GM23338 (cell line): ENCODE measurements around the gene SEMG1. TPM values are rescaled to one million over a fixed set of nuclear protein-coding genes. Genes with fewer than 3 reads are reported as not detected.

ENCODE experiments used
- ATAC-seq: fragments of 200-7000 bp; cut with Tn5 transposase; 3 replicates; pipeline ENCODE4 v1.9.1; 2020
- DNase-seq: peaks from one replicate; pipeline ENCODE4 v3.0.0-alpha.2; 2015; ENCODE audit warnings: low spot score
- H2AFZ ChIP-seq: fragments of 200-600 bp; sonication (generic); 2 replicates; pipeline ENCODE4 v1.8.0; 2016; ENCODE audit warnings: antibody characterized with exemption, mild to moderate bottlenecking, moderate library complexity
- H3F3A ChIP-seq: fragments of 200-600 bp; sonication (generic); replicated peaks from 2 replicates; pipeline ENCODE4 v1.8.0; 2017; ENCODE audit warnings: antibody characterized with exemption, mixed run types, low read depth
- H3K27ac ChIP-seq: fragments of 200-600 bp; sonication (generic); 2 replicates; pipeline ENCODE4 v1.6.1; 2016; ENCODE audit warnings: low read depth
- H3K27me3 ChIP-seq: fragments of 200-600 bp; sonication (generic); 2 replicates; pipeline ENCODE4 v1.8.0; 2016; ENCODE audit warnings: mild to moderate bottlenecking, mixed run types, moderate library complexity; ENCODE audit not compliant: insufficient read depth
- H3K36me3 ChIP-seq: fragments of 200-600 bp; sonication (generic); 2 replicates; pipeline ENCODE4 v1.8.0; 2016; ENCODE audit warnings: mild to moderate bottlenecking; ENCODE audit not compliant: insufficient read depth
- H3K4me1 ChIP-seq: fragments of 200-600 bp; sonication (generic); 2 replicates; pipeline ENCODE4 v1.8.0; 2016; ENCODE audit warnings: mild to moderate bottlenecking, moderate library complexity; ENCODE audit not compliant: insufficient read depth
- H3K4me2 ChIP-seq: fragments of 200-600 bp; sonication (generic); 2 replicates; pipeline ENCODE4 v1.7.1; 2017; ENCODE audit warnings: mixed run types
- H3K4me3 ChIP-seq: fragments of 200-600 bp; sonication (generic); 2 replicates; pipeline ENCODE4 v1.6.1; 2016; ENCODE audit warnings: mixed run types
- H3K79me2 ChIP-seq: fragments of 200-600 bp; sonication (generic); replicated peaks from 2 replicates; pipeline ENCODE4 v1.8.0; 2017; ENCODE audit warnings: mild to moderate bottlenecking; ENCODE audit not compliant: insufficient read depth
- H3K9me2 ChIP-seq: fragments of 200-600 bp; sonication (generic); 2 replicates; pipeline ENCODE4 v1.8.0; 2017; ENCODE audit not compliant: insufficient read depth
- H4K20me1 ChIP-seq: fragments of 200-600 bp; sonication (generic); replicated peaks from 2 replicates; pipeline ENCODE4 v1.8.0; 2017; ENCODE audit warnings: mild to moderate bottlenecking; ENCODE audit not compliant: insufficient read depth
- H3K27ac Mint-ChIP-seq: 2 replicates; pipeline ENCODE4 v1.8.0; 2020; ENCODE audit warnings: inconsistent platforms, mild to moderate bottlenecking, moderate library complexity, mixed read lengths
- H3K27me3 Mint-ChIP-seq: 3 replicates; pipeline ENCODE4 v1.8.0; 2022; ENCODE audit warnings: low read depth, mild to moderate bottlenecking, moderate library complexity, mixed read lengths, inconsistent platforms; ENCODE audit not compliant: insufficient read depth, poor library complexity
- H3K36me3 Mint-ChIP-seq: 3 replicates; pipeline ENCODE4 v1.8.0; 2021; ENCODE audit warnings: low read depth, mild to moderate bottlenecking, inconsistent platforms, moderate library complexity, mixed read lengths
- H3K4me1 Mint-ChIP-seq: 3 replicates; pipeline ENCODE4 v1.8.0; 2020; ENCODE audit warnings: mild to moderate bottlenecking, inconsistent platforms, mixed read lengths
- H3K4me3 Mint-ChIP-seq: 3 replicates; pipeline ENCODE4 v1.8.0; 2021; ENCODE audit warnings: moderate library complexity, mild to moderate bottlenecking, inconsistent platforms, mixed read lengths
- H3K9me3 Mint-ChIP-seq: 3 replicates; pipeline ENCODE4 v1.8.0; 2020; ENCODE audit warnings: moderate library complexity, mild to moderate bottlenecking, inconsistent platforms, mixed read lengths
- CREB1 ChIP-seq: fragments of 250-450 bp; sonication (Bioruptor Pico); IDR thresholded peaks from 2 replicates; pipeline ENCODE4 v1.5.0; 2020; ENCODE audit warnings: low read depth, mild to moderate bottlenecking, moderate library complexity
- CTCF ChIP-seq, 2 experiments: fragments of 200-600 bp in 1 of 2; sonication (generic) in 1 of 2; conservative IDR thresholded peaks; 2 replicates each; pipeline versions ENCODE4 v1.5.1 to v1.6.1; 2016 to 2017; ENCODE audit warnings: antibody characterized with exemption in 2 of 2, low read depth in 2 of 2, mild to moderate bottlenecking in 2 of 2, moderate library complexity in 1 of 2
- ETS1 ChIP-seq: IDR thresholded peaks from 2 replicates; pipeline ENCODE4 v1.6.1; 2016; ENCODE audit warnings: antibody characterized with exemption
- EZH2 ChIP-seq: fragments of 200-600 bp; sonication (generic); IDR thresholded peaks from one replicate; pipeline ENCODE4 v1.8.0; 2017; ENCODE audit warnings: antibody characterized with exemption, mild to moderate bottlenecking, low read depth; ENCODE audit not compliant: unreplicated experiment
- JUNB ChIP-seq: IDR thresholded peaks from one replicate; pipeline ENCODE4 v1.6.1; 2016; ENCODE audit warnings: antibody characterized with exemption; ENCODE audit not compliant: unreplicated experiment
- POLR2AphosphoS5 ChIP-seq: IDR thresholded peaks from 2 replicates; pipeline ENCODE4 v1.6.1; 2016; ENCODE audit warnings: antibody characterized with exemption, low read depth
- REST ChIP-seq: IDR thresholded peaks from one replicate; pipeline ENCODE4 v1.6.1; 2018; ENCODE audit warnings: antibody characterized with exemption; ENCODE audit not compliant: unreplicated experiment
- STAT1 ChIP-seq: IDR thresholded peaks from one replicate; pipeline ENCODE4 v1.6.1; 2016; ENCODE audit warnings: antibody characterized with exemption; ENCODE audit not compliant: unreplicated experiment
- ZNF114 ChIP-seq: fragments of 250-450 bp; sonication (Bioruptor Pico); IDR thresholded peaks from 2 replicates; pipeline ENCODE4 v1.5.0; 2020; ENCODE audit warnings: mild to moderate bottlenecking, moderate library complexity
- ZNF331 ChIP-seq: fragments of 250-450 bp; sonication (Bioruptor Pico); IDR thresholded peaks from 2 replicates; pipeline ENCODE4 v1.5.0; 2020; ENCODE audit warnings: low read depth, mild to moderate bottlenecking, moderate library complexity
- polyA plus RNA-seq: library from polyadenylated mRNA; unstranded; fragments of >200 nt; fragmentation: Nextera tagmentation; extraction: Ambion mirVana; gene quantifications from 2 replicates; pipeline ENCODE4 v1.2.1, GENCODE V29; 2016
- total RNA-seq: library from RNA; depleted of rRNA; stranded (reverse); fragments of >200 nt; shearing (Covaris generic); gene quantifications from 2 replicates; pipeline ENCODE4 v1.2.3, GENCODE V29; 2014

Gene SEMG1
- total and polyA plus RNA-seq, 2 experiments from 2014 or later: 3.3 to 5.7 TPM

- Histone ChIP-seq H3K9me2 (no peaks in the 10 kb centered on the region), H3K4me1 (no peaks in the 10 kb centered on the region), H3K79me2 (no peaks in the 10 kb centered on the region), H3K27ac (no peak overlapping the region), H3K4me2 (no peak overlapping the region), H3K4me3 (no peak overlapping the region), H3K36me3 (no peaks in the 10 kb centered on the region), H3K27me3 (no peaks in the 10 kb centered on the region), H3F3A (no peaks in the 10 kb centered on the region), H2AFZ (no peak overlapping the region), H4K20me1 (no peaks in the 10 kb centered on the region)
- H3K36me3 Mint-ChIP-seq: no peaks in the 10 kb centered on the region
- ATAC-seq (no peak), DNase-seq (no peak)
- H3K4me1 Mint-ChIP-seq: no peaks in the 10 kb centered on the region
- TF ChIP-seq ETS1 (no peak), CREB1 (no peak), EZH2 (no peak), ZNF114 (no peak), POLR2AphosphoS5 (no peak), JUNB (no peak), REST (no peak), STAT1 (no peak)
- H3K27ac Mint-ChIP-seq: no peak overlapping the region
- no peak overlapping the region for H3K4me3 Mint-ChIP-seq
- H3K9me3 Mint-ChIP-seq: no peaks in the 10 kb centered on the region
- peaks cover 4% of the 10 kb centered on the region for H3K27me3 Mint-ChIP-seq
Measured at GRCh38 chr20:45251884-45252560, 45.2 kb downstream of the SEMG1 start.

GRCh38 chr20:45253261-45253660, 46.4 kb downstream of the SEMG1 start:
- TF ChIP-seq STAT1 (no peak), ETS1 (no peak), ZNF331 (CRISPR knock-in tag) (no peak), CTCF (conservative IDR thresholded peaks at IDR 0.05; ENCODE audit: low read depth in 2 of 2) (no peak), POLR2AphosphoS5 (no peak), CREB1 (no peak), ZNF114 (no peak)
- H3K4me1 Mint-ChIP-seq: peaks cover under 1% of the 10 kb centered on the region; the same call in 2 of the 3 replicates
- H3K36me3 Mint-ChIP-seq: no peaks in the 10 kb centered on the region
- no peak for ATAC-seq
- peaks cover 4% of the 10 kb centered on the region for H3K27me3 Mint-ChIP-seq
- H3F3A ChIP-seq: no peaks in the 10 kb centered on the region
- H3K9me2 ChIP-seq: no peaks in the 10 kb centered on the region
- H3K4me1 ChIP-seq: peaks cover under 1% of the 10 kb centered on the region; the same call in 1 of the 2 replicates
- H4K20me1 ChIP-seq: no peaks in the 10 kb centered on the region
- H3K27me3 ChIP-seq: no peaks in the 10 kb centered on the region
- no peak overlapping the region for H3K27ac Mint-ChIP-seq
- H3K4me3 ChIP-seq: no peak overlapping the region
- no peak overlapping the region for H3K4me2 ChIP-seq
- H3K9me3 Mint-ChIP-seq: no peaks in the 10 kb centered on the region
- no peak overlapping the region for H3K4me3 Mint-ChIP-seq
- H3K27ac ChIP-seq: no peak overlapping the region
- H3K36me3 ChIP-seq: no peaks in the 10 kb centered on the region
- no peaks in the 10 kb centered on the region for H3K79me2 ChIP-seq
- no peak for DNase-seq
- H2AFZ ChIP-seq: no peak overlapping the region
